Mucosa of descending colon (tissue), 3 donors: Measurements from ENCODE around the gene MYORG. TPM values are rescaled to one million over a fixed set of nuclear protein-coding genes. Genes with fewer than 3 reads are reported as not detected.

Source experiments
- ATAC-seq: fragments of 200-7000 bp; cut with Tn5 transposase; one replicate; pipeline ENCODE4 v1.9.1; 2020; ENCODE audit warnings: mild to moderate bottlenecking, moderate library complexity
- DNase-seq, 3 donors: peaks; one replicate each; pipeline ENCODE4 v3.0.0-alpha.2; 2020
- H3K36me3 ChIP-seq: fragments of 200-600 bp; one replicate; pipeline ENCODE4 v1.8.0; 2021; ENCODE audit warnings: low read depth, mild to moderate bottlenecking
- H3K4me1 ChIP-seq: fragments of 200-600 bp; one replicate; pipeline ENCODE4 v1.8.0; 2021; ENCODE audit warnings: low read depth, mild to moderate bottlenecking
- H3K4me3 ChIP-seq: fragments of 200-600 bp; one replicate; pipeline ENCODE4 v1.8.0; 2021; ENCODE audit warnings: mild to moderate bottlenecking
- H3K9me3 ChIP-seq: fragments of 200-600 bp; one replicate; pipeline ENCODE4 v1.8.0; 2021; ENCODE audit warnings: mild to moderate bottlenecking
- CTCF ChIP-seq: fragments of 200-600 bp; IDR thresholded peaks from one replicate; pipeline ENCODE4 v1.8.0; 2022; ENCODE audit warnings: antibody characterized with exemption, mild to moderate bottlenecking
- intact Hi-C, 2 donors: fragments of 100-400 bp; cut with DNase I in 1 of 2; cut with micrococcal nuclease in 1 of 2; formaldehyde crosslinking; loops; one replicate each; pipeline versions ENCODE4 v1.11.0 to v1.11.1; 2022; cut with DNase I, micrococcal nuclease
- total RNA-seq, 3 donors: library from RNA; stranded (reverse); fragmentation: NEBNext Ultra II Directional in 2 of 3; extraction: Animal tissue kit (Norgen Biotek cat#: 25700) in 2 of 3; gene quantifications; one replicate each; pipeline versions ENCODE4 v1.2.1 to v1.2.4, GENCODE V29; 2021 to 2023
- donor health status: DM: no; HTN: no; CAD: no; lungs with moderate emphysema.
- donor health status: DM: no; HTN: no; CAD: no.
- donor health status: DM: no; HTN: yes; CAD: no.

Gene MYORG
- total RNA-seq, 3 donors from 2014 or later: 48.8 to 88.2 (median 63.4) TPM

- no peak for DNase-seq
- intact Hi-C loops: loop anchor here in 1 of 2 donors (10.0 kb wide), 1 partner anchor 194 kb away; no protein-coding TSS in a partner anchor
- Histone ChIP-seq H3K4me1 (no peaks in the 10 kb centered on the region), H3K36me3 (no peaks in the 10 kb centered on the region), H3K9me3 (no peaks in the 10 kb centered on the region), H3K4me3 (no peak overlapping the region)
- TF ChIP-seq CTCF: no peak
- ATAC-seq: no peak
Observed at GRCh38 chr9:34400686-34401602, 24.2 kb upstream of the MYORG start.

GRCh38 chr9:34400275-34400674 is 23.6 kb upstream of the MYORG start:
- no peaks in the 10 kb centered on the region for H3K4me1 ChIP-seq
- no peak for DNase-seq
- no peak for TF ChIP-seq CTCF
- no peaks in the 10 kb centered on the region for H3K36me3 ChIP-seq
- H3K9me3 ChIP-seq: no peaks in the 10 kb centered on the region
- H3K4me3 ChIP-seq: no peak overlapping the region
- intact Hi-C loops: loop anchor here in 1 of 2 donors (10.0 kb wide), 1 partner anchor 195 kb away; no protein-coding TSS in a partner anchor
- no peak for ATAC-seq

- no peak for TF ChIP-seq CTCF
- Histone ChIP-seq H3K9me3 (no peaks in the 10 kb centered on the region), H3K4me1 (no peaks in the 10 kb centered on the region), H3K36me3 (no peaks in the 10 kb centered on the region), H3K4me3 (no peak overlapping the region)
- intact Hi-C loops: loop anchor here in 1 of 2 donors (10.0 kb wide), 1 partner anchor 195 kb away; no protein-coding TSS in a partner anchor
- ATAC-seq (no peak), DNase-seq (no peak)
Observed at GRCh38 chr9:34399729-34400128, 23.0 kb upstream of the MYORG start.

- no peaks in the 10 kb centered on the region for H3K9me3 ChIP-seq
- no peak overlapping the region for H3K4me3 ChIP-seq
- no peaks in the 10 kb centered on the region for H3K4me1 ChIP-seq
- TF ChIP-seq CTCF: no peak
- intact Hi-C loops: no loop called here
- no peak for ATAC-seq
- no peak for DNase-seq
- no peaks in the 10 kb centered on the region for H3K36me3 ChIP-seq
Observed at GRCh38 chr9:34398875-34399274, 22.2 kb upstream of the MYORG start.

- intact Hi-C loops: no loop called here
- ATAC-seq (no peak), DNase-seq (no peak)
- Histone ChIP-seq H3K36me3 (no peaks in the 10 kb centered on the region), H3K4me1 (no peaks in the 10 kb centered on the region), H3K4me3 (no peak overlapping the region), H3K9me3 (no peaks in the 10 kb centered on the region)
- no peak for TF ChIP-seq CTCF
Observed at GRCh38 chr9:34396276-34397214, 19.8 kb upstream of the MYORG start.
